22Rv1 (cell line): ENCODE measurements around the gene LRBA.

Experiments
- CTCF ChIP-seq: fragments of 450-650 bp; IDR thresholded peaks from 2 replicates; pipeline ENCODE4 v1.5.1; 2017; ENCODE audit warnings: mild to moderate bottlenecking
- ZFX ChIP-seq: fragments of 450-650 bp; IDR thresholded peaks from 2 replicates; pipeline ENCODE4 v1.6.1; 2017; ENCODE audit warnings: antibody characterized with exemption, borderline replicate concordance

- TF ChIP-seq CTCF (no peak), ZFX (no peak)
These were observed 578.3 kb downstream of the LRBA start for GRCh38 chr4:150436598-150437370.
